Tibial artery (tissue), 4 donors: ENCODE data around the gene RDH11.
"Not testable (repeated sequence)": the region's sequence is repeated elsewhere in the genome, so short reads cannot be mapped to it uniquely, and the experiment has no call there.

ENCODE experiments used
- DNase-seq, 2 donors: peaks; one replicate each; pipeline ENCODE4 v3.0.0-alpha.2; 2019
- H3K27ac ChIP-seq, 2 donors: fragments of 200-600 bp; sonication (generic) in 1 of 2; 1 replicate in 1 of 2; 2 replicates in 1 of 2; pipeline ENCODE4 v1.5.1; 2018 to 2019; ENCODE audit warnings: mild to moderate bottlenecking in 1 of 2
- H3K27me3 ChIP-seq, 2 donors: fragments of 200-600 bp; sonication (generic) in 1 of 2; one replicate each; pipeline versions ENCODE4 v1.5.1 to v1.6.0; 2016 to 2019
- H3K36me3 ChIP-seq, 3 donors: fragments of 200-600 bp; sonication (generic) in 2 of 3; one replicate each; pipeline ENCODE4 v1.5.1; 2016 to 2019; ENCODE audit warnings: mild to moderate bottlenecking in 2 of 3
- H3K4me1 ChIP-seq, 4 donors: fragments of 200-600 bp; sonication (generic) in 2 of 4; 1 replicate in 3 of 4; 2 replicates in 1 of 4; pipeline ENCODE4 v1.5.1; 2016 to 2019
- H3K4me3 ChIP-seq, 2 donors: fragments of 200-600 bp; sonication (generic) in 1 of 2; 1 replicate in 1 of 2; 2 replicates in 1 of 2; pipeline ENCODE4 v1.5.1; 2018 to 2019; ENCODE audit warnings: mild to moderate bottlenecking in 2 of 2
- H3K9me3 ChIP-seq, 3 donors: fragments of 200-600 bp; sonication (generic) in 1 of 3; one replicate each; pipeline ENCODE4 v1.5.1; 2016 to 2019
- CTCF ChIP-seq, 2 experiments: fragments of 200-600 bp in 1 of 2; fragments of 450-650 bp in 1 of 2; IDR thresholded peaks; one replicate each; pipeline ENCODE4 v1.5.1; 2017 to 2019; ENCODE audit warnings: antibody characterized with exemption in 2 of 2, mild to moderate bottlenecking in 1 of 2, moderate library complexity in 1 of 2
- intact Hi-C: fragments of 100-400 bp; cut with DNase I; formaldehyde crosslinking; loops from one replicate; pipeline ENCODE4 v1.15.0; 2023; ENCODE audit warnings: low total_unique reads

Gene RDH11

GRCh38 chr14:67717048-67717447 lies 21.5 kb upstream of the RDH11 start:
- no peak for DNase-seq
- intact Hi-C loops = no loop called here
- Histone ChIP-seq H3K36me3 (no peaks in the 10 kb centered on the region), H3K4me1 (peaks cover 0 to 4% (median 3%) of the 10 kb centered on the region in 4 donors), H3K27me3 (no peaks in the 10 kb centered on the region), H3K27ac (no peak overlapping the region), H3K4me3 (no peak overlapping the region), H3K9me3 (no peaks in the 10 kb centered on the region)
- TF ChIP-seq CTCF (IDR thresholded peaks at IDR 0.05) = no peak

- Histone ChIP-seq H3K27ac (no peak overlapping the region), H3K27me3 (no peaks in the 10 kb centered on the region), H3K9me3 (no peaks in the 10 kb centered on the region), H3K36me3 (no peaks in the 10 kb centered on the region), H3K4me3 (no peak overlapping the region), H3K4me1 (no peaks in the 10 kb centered on the region)
- no peak for TF ChIP-seq CTCF (IDR thresholded peaks at IDR 0.05)
- intact Hi-C loops = no loop called here
- DNase-seq = no peak
Observed at GRCh38 chr14:67710209-67710608, 14.6 kb upstream of the RDH11 start.

DNA sequence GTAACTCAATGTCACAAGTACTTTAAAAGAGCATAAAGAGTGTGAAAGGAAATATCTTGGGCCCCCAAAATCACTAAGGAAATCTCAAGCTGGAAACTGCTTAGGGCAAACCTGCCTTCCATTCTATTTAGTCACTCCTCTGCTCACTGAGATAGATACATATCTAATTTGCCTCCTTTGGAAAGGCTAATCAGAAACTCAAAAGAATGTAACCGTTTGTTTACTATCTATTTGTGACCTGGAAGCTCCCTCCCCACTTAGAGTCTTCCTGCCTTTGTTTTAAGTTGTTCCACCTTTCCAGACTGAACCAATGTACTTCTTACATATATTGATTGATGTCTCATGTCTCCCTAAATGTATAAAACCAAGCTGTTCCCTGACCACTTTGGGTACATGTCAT lies 14.2 kb upstream of the RDH11 start:
- not testable (repeated sequence) for H3K36me3 ChIP-seq, DNase-seq, H3K9me3 ChIP-seq, H3K27ac ChIP-seq, H3K27me3 ChIP-seq, H3K4me1 ChIP-seq, H3K4me3 ChIP-seq
- intact Hi-C loops = loop anchor here (10.0 kb wide), 1 partner anchor 95 kb away; the partner anchor contains the start of gene ARG2

DNA sequence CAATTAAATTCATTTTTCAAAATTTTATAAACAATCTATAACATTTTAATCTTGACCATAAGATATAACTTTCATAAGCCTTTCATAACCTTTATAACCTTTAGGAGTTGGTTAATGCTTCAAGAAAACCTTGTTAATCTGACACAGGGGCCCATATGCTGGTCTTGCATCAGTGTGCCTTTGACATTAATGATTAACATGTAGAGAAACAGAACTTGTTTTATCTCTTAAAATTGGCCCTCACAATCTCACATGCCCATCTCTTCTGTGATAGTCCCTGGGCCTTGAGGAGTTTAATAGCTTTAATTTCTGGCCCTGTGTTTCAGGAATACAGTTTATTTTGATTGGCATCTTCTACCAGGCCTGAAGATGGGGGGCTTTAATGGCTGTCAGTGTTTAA lies 13.8 kb upstream of the RDH11 start:
- H3K4me3 ChIP-seq, H3K9me3 ChIP-seq, DNase-seq, H3K27me3 ChIP-seq, H3K4me1 ChIP-seq, H3K27ac ChIP-seq, H3K36me3 ChIP-seq: not testable (repeated sequence)
- intact Hi-C loops = loop anchor here (10.0 kb wide), 1 partner anchor 95 kb away; the partner anchor contains the start of gene ARG2

GRCh38 chr14:67705211-67705610 lies 9.6 kb upstream of the RDH11 start:
- Histone ChIP-seq H3K4me1 (no peaks in the 10 kb centered on the region), H3K36me3 (no peaks in the 10 kb centered on the region), H3K27ac (no peak overlapping the region), H3K27me3 (no peaks in the 10 kb centered on the region), H3K4me3 (no peak overlapping the region), H3K9me3 (no peaks in the 10 kb centered on the region)
- intact Hi-C loops = loop anchor here (10.0 kb wide), 1 partner anchor 90 kb away; the partner anchor contains the start of gene ARG2
- no peak for TF ChIP-seq CTCF (IDR thresholded peaks at IDR 0.05)
- no peak for DNase-seq

DNA sequence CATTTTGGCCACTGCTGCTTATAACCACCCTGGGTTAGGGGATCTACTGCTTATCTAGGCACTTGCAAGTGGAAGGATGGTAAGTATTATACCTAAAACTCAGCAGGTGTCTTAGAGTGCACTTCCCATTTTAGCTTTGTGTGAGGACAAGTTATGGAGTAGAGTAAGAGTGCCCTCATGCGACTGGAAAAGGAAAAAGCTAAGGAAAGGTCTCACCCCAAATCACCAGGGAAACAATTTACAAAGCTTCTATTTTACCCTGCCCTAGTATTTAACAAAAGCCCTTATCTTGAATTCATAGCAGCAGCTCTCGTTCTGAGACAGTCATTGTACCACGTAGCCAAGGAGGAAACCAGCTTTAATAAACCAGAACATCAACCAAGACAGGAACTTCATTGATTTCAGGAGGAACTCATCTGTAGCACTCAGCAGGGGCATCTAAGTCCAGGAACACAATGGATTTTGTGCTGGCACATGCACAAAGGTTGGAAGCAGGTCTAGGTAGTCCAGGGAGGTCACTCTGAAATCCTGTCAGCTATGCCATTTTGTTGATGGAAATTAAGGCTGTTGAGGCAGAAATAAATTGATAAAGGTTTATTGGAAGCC lies 9.0 kb upstream of the RDH11 start:
- Histone ChIP-seq H3K27ac (no peak overlapping the region), H3K27me3 (no peaks in the 10 kb centered on the region), H3K4me3 (no peak overlapping the region), H3K4me1 (no peaks in the 10 kb centered on the region), H3K36me3 (no peaks in the 10 kb centered on the region), H3K9me3 (no peaks in the 10 kb centered on the region)
- no peak for DNase-seq
- peak; percentile 71 to 74 for TF ChIP-seq CTCF (IDR thresholded peaks at IDR 0.05)
- intact Hi-C loops = loop anchor here (10.0 kb wide), 1 partner anchor 90 kb away; the partner anchor contains the start of gene ARG2

GRCh38 chr14:67703997-67704396 lies 8.4 kb upstream of the RDH11 start:
- no peaks in the 10 kb centered on the region for H3K9me3 ChIP-seq
- H3K4me3 ChIP-seq = no peak overlapping the region
- no peak overlapping the region for H3K27ac ChIP-seq
- TF ChIP-seq CTCF (IDR thresholded peaks at IDR 0.05) = no peak
- H3K4me1 ChIP-seq = no peaks in the 10 kb centered on the region
- no peak for DNase-seq
- H3K27me3 ChIP-seq = no peaks in the 10 kb centered on the region
- no peaks in the 10 kb centered on the region for H3K36me3 ChIP-seq
- intact Hi-C loops = loop anchor here (2.0 to 10.0 kb wide), 2 partner anchors 89 to 119 kb away; partner anchors contain the start of gene ARG2

- not testable (repeated sequence) for H3K36me3 ChIP-seq, H3K27ac ChIP-seq, H3K27me3 ChIP-seq, DNase-seq, H3K4me1 ChIP-seq, H3K9me3 ChIP-seq, H3K4me3 ChIP-seq
- intact Hi-C loops = loop anchor here (10.0 kb wide), 1 partner anchor 87 kb away; the partner anchor contains the start of gene ARG2
Observed at GRCh38 chr14:67701492-67701891, 5.9 kb upstream of the RDH11 start, which contains the start of gene RDH12. RDH12 (plus strand) TSS chr14:67701886; CDS start chr14:67722643, 20,757 bp downstream.
